A673 (cell line): ENCODE measurements around the gene NOSTRIN.

Experiments
- EZH2 ChIP-seq: fragments of 200-600 bp; sonication (generic); IDR thresholded peaks from 2 replicates; pipeline ENCODE4 v1.6.1; 2017; ENCODE audit warnings: borderline replicate concordance, low read depth, mild to moderate bottlenecking, mixed read lengths, antibody characterized with exemption, low read length; ENCODE audit not compliant: poor library complexity, severe bottlenecking
- TF ChIP-seq, protein P1 (sequence below): fragments of 300-800, 200-600 bp; sonication (generic); conservative IDR thresholded peaks from 2 replicates; pipeline ENCODE4 v1.5.1; 2017; ENCODE audit warnings: low read depth, mild to moderate bottlenecking, antibody characterized with exemption, low read length, moderate library complexity, mixed read lengths

GRCh38 chr2:168904358-168904757 lies 101.9 kb downstream of the NOSTRIN start:
- TF ChIP-seq, protein P1, sequence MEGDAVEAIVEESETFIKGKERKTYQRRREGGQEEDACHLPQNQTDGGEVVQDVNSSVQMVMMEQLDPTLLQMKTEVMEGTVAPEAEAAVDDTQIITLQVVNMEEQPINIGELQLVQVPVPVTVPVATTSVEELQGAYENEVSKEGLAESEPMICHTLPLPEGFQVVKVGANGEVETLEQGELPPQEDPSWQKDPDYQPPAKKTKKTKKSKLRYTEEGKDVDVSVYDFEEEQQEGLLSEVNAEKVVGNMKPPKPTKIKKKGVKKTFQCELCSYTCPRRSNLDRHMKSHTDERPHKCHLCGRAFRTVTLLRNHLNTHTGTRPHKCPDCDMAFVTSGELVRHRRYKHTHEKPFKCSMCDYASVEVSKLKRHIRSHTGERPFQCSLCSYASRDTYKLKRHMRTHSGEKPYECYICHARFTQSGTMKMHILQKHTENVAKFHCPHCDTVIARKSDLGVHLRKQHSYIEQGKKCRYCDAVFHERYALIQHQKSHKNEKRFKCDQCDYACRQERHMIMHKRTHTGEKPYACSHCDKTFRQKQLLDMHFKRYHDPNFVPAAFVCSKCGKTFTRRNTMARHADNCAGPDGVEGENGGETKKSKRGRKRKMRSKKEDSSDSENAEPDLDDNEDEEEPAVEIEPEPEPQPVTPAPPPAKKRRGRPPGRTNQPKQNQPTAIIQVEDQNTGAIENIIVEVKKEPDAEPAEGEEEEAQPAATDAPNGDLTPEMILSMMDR = no peak
- no peak for TF ChIP-seq EZH2
